Measurements from ENCODE around the gene APLP1. TPM values are rescaled to one million over a fixed set of nuclear protein-coding genes. Genes with fewer than 3 reads are reported as not detected.

The APLP1 gene
- total RNA-seq, 1 experiment from 2014 or later = 15.5 TPM

DNA sequence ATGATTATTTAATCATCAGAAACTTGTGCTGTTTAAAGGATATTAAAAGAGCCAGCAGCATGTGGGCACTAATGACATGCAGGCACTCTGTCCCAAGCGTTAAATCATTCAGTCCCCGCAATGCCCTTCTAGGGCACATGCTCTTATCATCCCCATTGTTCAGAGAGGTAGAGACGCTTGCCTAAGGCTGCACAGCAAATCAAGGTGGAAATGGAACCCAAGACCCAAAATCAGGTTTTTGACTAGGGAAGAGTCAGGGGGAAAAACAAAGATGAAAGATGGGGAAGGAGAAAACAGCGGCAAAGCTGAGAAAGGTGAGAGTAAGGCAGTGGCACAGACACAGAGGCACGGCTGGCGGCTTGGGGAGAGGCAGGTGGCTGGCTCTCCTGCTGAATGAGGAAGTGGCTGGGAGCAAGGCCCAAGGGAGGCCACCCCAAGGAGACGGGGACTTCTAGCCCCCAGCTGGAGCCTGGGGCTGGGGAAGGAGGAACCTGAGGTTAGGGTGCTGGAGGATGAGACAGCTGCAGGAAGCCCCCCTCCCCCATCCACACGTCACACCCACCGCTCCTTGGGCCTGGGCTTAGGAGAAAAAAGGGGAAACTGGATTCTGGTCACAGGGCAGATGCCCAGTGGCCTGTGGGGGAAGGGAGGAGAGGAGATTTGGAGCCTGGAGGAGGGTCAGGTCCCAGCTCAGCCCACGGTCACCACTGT is 40.8 kb downstream of the APLP1 start:
- Mint-ChIP-seq H3K27ac (no peak overlapping the region), H3K4me1 (peaks cover 17% of the 10 kb centered on the region), H3K9me3 (no peaks in the 10 kb centered on the region), H3K4me3 (no peak overlapping the region), H3K36me3 (no peaks in the 10 kb centered on the region), H3K27me3 (ENCODE audit: low read depth) (no peaks in the 10 kb centered on the region)
- ATAC-seq = no peak
- ChIA-PET CTCF (interaction anchor here (1.1 kb wide), 1 partner anchor 90 kb away, joined by 3 read pairs; no protein-coding TSS in a partner anchor), POLR2A (no interaction called here)
- no peak for DNase-seq (ENCODE audit: low spot score)
- TF ChIP-seq, protein P1, sequence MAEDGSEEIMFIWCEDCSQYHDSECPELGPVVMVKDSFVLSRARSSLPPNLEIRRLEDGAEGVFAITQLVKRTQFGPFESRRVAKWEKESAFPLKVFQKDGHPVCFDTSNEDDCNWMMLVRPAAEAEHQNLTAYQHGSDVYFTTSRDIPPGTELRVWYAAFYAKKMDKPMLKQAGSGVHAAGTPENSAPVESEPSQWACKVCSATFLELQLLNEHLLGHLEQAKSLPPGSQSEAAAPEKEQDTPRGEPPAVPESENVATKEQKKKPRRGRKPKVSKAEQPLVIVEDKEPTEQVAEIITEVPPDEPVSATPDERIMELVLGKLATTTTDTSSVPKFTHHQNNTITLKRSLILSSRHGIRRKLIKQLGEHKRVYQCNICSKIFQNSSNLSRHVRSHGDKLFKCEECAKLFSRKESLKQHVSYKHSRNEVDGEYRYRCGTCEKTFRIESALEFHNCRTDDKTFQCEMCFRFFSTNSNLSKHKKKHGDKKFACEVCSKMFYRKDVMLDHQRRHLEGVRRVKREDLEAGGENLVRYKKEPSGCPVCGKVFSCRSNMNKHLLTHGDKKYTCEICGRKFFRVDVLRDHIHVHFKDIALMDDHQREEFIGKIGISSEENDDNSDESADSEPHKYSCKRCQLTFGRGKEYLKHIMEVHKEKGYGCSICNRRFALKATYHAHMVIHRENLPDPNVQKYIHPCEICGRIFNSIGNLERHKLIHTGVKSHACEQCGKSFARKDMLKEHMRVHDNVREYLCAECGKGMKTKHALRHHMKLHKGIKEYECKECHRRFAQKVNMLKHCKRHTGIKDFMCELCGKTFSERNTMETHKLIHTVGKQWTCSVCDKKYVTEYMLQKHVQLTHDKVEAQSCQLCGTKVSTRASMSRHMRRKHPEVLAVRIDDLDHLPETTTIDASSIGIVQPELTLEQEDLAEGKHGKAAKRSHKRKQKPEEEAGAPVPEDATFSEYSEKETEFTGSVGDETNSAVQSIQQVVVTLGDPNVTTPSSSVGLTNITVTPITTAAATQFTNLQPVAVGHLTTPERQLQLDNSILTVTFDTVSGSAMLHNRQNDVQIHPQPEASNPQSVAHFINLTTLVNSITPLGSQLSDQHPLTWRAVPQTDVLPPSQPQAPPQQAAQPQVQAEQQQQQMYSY (CRISPR knock-in tag; IDR thresholded peaks at IDR 0.05) = peak; percentile 51; the same call in 1 of the 2 replicates
- TF ChIP-seq ZNF138 (CRISPR knock-in tag; conservative IDR thresholded peaks at IDR 0.05) = no peak

DNA sequence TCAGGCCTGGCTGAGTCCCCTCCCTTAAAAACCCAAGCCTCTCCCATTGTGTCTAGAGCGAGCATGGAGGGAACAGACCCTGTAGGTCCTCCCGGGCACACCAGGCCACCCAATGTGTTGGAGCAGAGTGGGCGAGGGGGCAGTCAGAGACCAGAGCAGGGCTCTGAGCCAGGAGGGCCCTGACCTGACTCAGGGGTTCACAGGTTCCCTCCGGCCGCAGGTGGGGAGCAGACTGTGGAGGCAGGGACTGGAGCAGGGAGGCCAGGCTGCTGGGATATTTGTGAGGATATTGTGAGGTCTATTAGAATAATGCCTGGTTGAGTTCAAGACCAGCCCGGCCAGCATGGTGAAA is 41.3 kb downstream of the APLP1 start:
- Mint-ChIP-seq H3K4me1 (peaks cover 17% of the 10 kb centered on the region), H3K27ac (no peak overlapping the region), H3K27me3 (ENCODE audit: low read depth) (no peaks in the 10 kb centered on the region), H3K4me3 (no peak overlapping the region), H3K9me3 (no peaks in the 10 kb centered on the region), H3K36me3 (no peaks in the 10 kb centered on the region)
- ATAC-seq (no peak), DNase-seq (ENCODE audit: low spot score) (no peak)
- TF ChIP-seq FOXK1 (CRISPR knock-in tag; IDR thresholded peaks at IDR 0.05) (no peak), NR2C2 (CRISPR knock-in tag; IDR thresholded peaks at IDR 0.05) (no peak), RELA (CRISPR knock-in tag; IDR thresholded peaks at IDR 0.05; ENCODE audit: borderline replicate concordance) (no peak), GRHL2 (CRISPR knock-in tag; IDR thresholded peaks at IDR 0.05; ENCODE audit: insufficient replicate concordance, severe bottlenecking) (no peak), NR3C1 (CRISPR knock-in tag; conservative IDR thresholded peaks at IDR 0.05; ENCODE audit: low read depth) (no peak), MXD4 (CRISPR knock-in tag; IDR thresholded peaks at IDR 0.05; ENCODE audit: borderline replicate concordance) (no peak), ETV6 (CRISPR knock-in tag; IDR thresholded peaks at IDR 0.05) (no peak)
- TF ChIP-seq, protein P2, sequence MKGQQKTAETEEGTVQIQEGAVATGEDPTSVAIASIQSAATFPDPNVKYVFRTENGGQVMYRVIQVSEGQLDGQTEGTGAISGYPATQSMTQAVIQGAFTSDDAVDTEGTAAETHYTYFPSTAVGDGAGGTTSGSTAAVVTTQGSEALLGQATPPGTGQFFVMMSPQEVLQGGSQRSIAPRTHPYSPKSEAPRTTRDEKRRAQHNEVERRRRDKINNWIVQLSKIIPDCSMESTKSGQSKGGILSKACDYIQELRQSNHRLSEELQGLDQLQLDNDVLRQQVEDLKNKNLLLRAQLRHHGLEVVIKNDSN (CRISPR knock-in tag; IDR thresholded peaks at IDR 0.05) = no peak
- TF ChIP-seq, protein P3, sequence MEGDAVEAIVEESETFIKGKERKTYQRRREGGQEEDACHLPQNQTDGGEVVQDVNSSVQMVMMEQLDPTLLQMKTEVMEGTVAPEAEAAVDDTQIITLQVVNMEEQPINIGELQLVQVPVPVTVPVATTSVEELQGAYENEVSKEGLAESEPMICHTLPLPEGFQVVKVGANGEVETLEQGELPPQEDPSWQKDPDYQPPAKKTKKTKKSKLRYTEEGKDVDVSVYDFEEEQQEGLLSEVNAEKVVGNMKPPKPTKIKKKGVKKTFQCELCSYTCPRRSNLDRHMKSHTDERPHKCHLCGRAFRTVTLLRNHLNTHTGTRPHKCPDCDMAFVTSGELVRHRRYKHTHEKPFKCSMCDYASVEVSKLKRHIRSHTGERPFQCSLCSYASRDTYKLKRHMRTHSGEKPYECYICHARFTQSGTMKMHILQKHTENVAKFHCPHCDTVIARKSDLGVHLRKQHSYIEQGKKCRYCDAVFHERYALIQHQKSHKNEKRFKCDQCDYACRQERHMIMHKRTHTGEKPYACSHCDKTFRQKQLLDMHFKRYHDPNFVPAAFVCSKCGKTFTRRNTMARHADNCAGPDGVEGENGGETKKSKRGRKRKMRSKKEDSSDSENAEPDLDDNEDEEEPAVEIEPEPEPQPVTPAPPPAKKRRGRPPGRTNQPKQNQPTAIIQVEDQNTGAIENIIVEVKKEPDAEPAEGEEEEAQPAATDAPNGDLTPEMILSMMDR (IDR thresholded peaks at IDR 0.05) = no peak
- TF ChIP-seq, protein P4, sequence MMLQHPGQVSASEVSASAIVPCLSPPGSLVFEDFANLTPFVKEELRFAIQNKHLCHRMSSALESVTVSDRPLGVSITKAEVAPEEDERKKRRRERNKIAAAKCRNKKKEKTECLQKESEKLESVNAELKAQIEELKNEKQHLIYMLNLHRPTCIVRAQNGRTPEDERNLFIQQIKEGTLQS (CRISPR knock-in tag; conservative IDR thresholded peaks at IDR 0.05) = no peak
- TF ChIP-seq, protein P5, sequence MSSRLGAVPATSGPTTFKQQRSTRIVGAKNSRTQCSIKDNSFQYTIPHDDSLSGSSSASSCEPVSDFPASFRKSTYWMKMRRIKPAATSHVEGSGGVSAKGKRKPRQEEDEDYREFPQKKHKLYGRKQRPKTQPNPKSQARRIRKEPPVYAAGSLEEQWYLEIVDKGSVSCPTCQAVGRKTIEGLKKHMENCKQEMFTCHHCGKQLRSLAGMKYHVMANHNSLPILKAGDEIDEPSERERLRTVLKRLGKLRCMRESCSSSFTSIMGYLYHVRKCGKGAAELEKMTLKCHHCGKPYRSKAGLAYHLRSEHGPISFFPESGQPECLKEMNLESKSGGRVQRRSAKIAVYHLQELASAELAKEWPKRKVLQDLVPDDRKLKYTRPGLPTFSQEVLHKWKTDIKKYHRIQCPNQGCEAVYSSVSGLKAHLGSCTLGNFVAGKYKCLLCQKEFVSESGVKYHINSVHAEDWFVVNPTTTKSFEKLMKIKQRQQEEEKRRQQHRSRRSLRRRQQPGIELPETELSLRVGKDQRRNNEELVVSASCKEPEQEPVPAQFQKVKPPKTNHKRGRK (CRISPR knock-in tag; IDR thresholded peaks at IDR 0.05; ENCODE audit: borderline replicate concordance) = no peak
- TF ChIP-seq, protein P6, sequence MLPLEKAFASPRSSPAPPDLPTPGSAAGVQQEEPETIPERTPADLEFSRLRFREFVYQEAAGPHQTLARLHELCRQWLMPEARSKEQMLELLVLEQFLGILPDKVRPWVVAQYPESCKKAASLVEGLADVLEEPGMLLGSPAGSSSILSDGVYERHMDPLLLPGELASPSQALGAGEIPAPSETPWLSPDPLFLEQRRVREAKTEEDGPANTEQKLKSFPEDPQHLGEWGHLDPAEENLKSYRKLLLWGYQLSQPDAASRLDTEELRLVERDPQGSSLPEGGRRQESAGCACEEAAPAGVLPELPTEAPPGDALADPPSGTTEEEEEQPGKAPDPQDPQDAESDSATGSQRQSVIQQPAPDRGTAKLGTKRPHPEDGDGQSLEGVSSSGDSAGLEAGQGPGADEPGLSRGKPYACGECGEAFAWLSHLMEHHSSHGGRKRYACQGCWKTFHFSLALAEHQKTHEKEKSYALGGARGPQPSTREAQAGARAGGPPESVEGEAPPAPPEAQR (CRISPR knock-in tag; IDR thresholded peaks at IDR 0.05) = no peak
- ChIA-PET POLR2A (no interaction called here), CTCF (no interaction called here)

Measured in WTC11 (cell line).